Stomach (tissue), 9 donors: ENCODE data around the gene DCAF6. TPM values are rescaled to one million over a fixed set of nuclear protein-coding genes. Genes with fewer than 3 reads are reported as not detected.

Experiments
- DNase-seq, 2 donors: peaks; one replicate each; pipeline versions ENCODE4 v3.0.0 to v3.0.0-alpha.2; 2013 to 2019
- H3K27ac ChIP-seq, 5 donors: fragments of 200-600 bp in 4 of 5; sonication (generic) in 4 of 5; one replicate each; pipeline ENCODE4 v1.5.1; 2013 to 2019; ENCODE audit warnings: mild to moderate bottlenecking in 1 of 5, moderate library complexity in 1 of 5
- H3K27me3 ChIP-seq, 3 donors: fragments of 200-600 bp; sonication (generic); one replicate each; pipeline ENCODE4 v1.5.1; 2017 to 2019; ENCODE audit warnings: mixed run types in 1 of 3
- H3K36me3 ChIP-seq, 4 donors: fragments of 200-600 bp; sonication (generic); 1 replicate in 3 of 4; 2 replicates in 1 of 4; pipeline ENCODE4 v1.5.1; 2016 to 2019
- H3K4me1 ChIP-seq, 4 donors: fragments of 200-600 bp; sonication (generic); one replicate each; pipeline ENCODE4 v1.5.1; 2016 to 2019
- H3K4me3 ChIP-seq, 4 donors: fragments of 200-600 bp; sonication (generic) in 3 of 4; one replicate each; pipeline ENCODE4 v1.5.1; 2016 to 2019; ENCODE audit warnings: mild to moderate bottlenecking in 1 of 4
- H3K9me3 ChIP-seq, 4 donors: fragments of 200-600 bp; sonication (generic); one replicate each; pipeline ENCODE4 v1.5.1; 2016 to 2019
- EP300 ChIP-seq: sonication (generic); formaldehyde crosslinking; IDR thresholded peaks from one replicate; pipeline ENCODE4 v1.6.1; 2017; ENCODE audit warnings: antibody characterized with exemption
- POLR2A ChIP-seq, 4 donors: fragments of 450-650 bp; IDR thresholded peaks; one replicate each; pipeline ENCODE4 v1.6.1; 2016; ENCODE audit warnings: antibody characterized with exemption in 4 of 4, control low read depth in 2 of 4, mild to moderate bottlenecking in 1 of 4, moderate library complexity in 1 of 4
- POLR2AphosphoS5 ChIP-seq, 3 donors: sonication (generic); formaldehyde crosslinking; IDR thresholded peaks; one replicate each; pipeline ENCODE4 v1.6.1; 2016; ENCODE audit warnings: antibody characterized with exemption in 3 of 3
- WGBS, 5 donors: extraction: QIAGEN DNeasy Blood & Tissue Kit in 3 of 5; methylation state at CpG; one replicate each; pipeline versions ENCODE4 v1.1.5 to v1.1.7; 2013 to 2018; 5-methylcytosine and 5-hydroxymethylcytosine counted together
- intact Hi-C: fragments of 100-400 bp; cut with DNase I; formaldehyde crosslinking; loops from one replicate; pipeline ENCODE4 v1.15.1; 2023; ENCODE audit warnings: low total_unique reads
- polyA plus RNA-seq, 3 donors: library from polyadenylated mRNA; stranded (reverse); fragments of 200-250 nt; gene quantifications; one replicate each; pipeline ENCODE4 v1.2.3, GENCODE V29; 2013
- total RNA-seq, 5 donors: library from RNA; depleted of rRNA; stranded (reverse); fragments of >200 nt; gene quantifications; one replicate each; pipeline versions ENCODE4 v1.1.0 to v1.2.3, GENCODE V29; 2014 to 2016
- TF ChIP-seq, protein P1 (sequence below), 7 experiments: fragments of 450-650 bp in 4 of 7; fragments of 200-600 bp in 3 of 7; sonication (generic) in 3 of 7; IDR thresholded peaks; one replicate each; pipeline ENCODE4 v1.5.1; 2016 to 2019; ENCODE audit warnings: antibody characterized with exemption in 7 of 7, control low read depth in 2 of 7, mild to moderate bottlenecking in 1 of 7
- donor health status: healthy with polysubstance abuse.
- donor health status: Bipolar disorder and iron deficiency.
- donor health status: healthy.

The DCAF6 gene
- total and polyA plus RNA-seq, 8 donors, result 39.3 to 124 (median 71.9) TPM

GRCh38 chr1:168045311-168045710 lies 108.8 kb downstream of the DCAF6 start:
- WGBS, 5 donors, result 78 to 94% (median 81%) methylated on average over 1 of the region's 1 CpG
- Histone ChIP-seq H3K27ac (no peak overlapping the region), H3K9me3 (no peaks in the 10 kb centered on the region), H3K4me1 (peaks cover 0 to 10% (median 2%) of the 10 kb centered on the region in 4 donors), H3K4me3 (no peak overlapping the region), H3K36me3 (peaks cover 8 to 42% (median 39%) of the 10 kb centered on the region in 4 donors), H3K27me3 (no peaks in the 10 kb centered on the region)
- DNase-seq, result no peak
- intact Hi-C loops, result no loop called here
- TF ChIP-seq EP300, result no peak
- no peak for TF ChIP-seq POLR2A (IDR thresholded peaks at IDR 0.05)
- TF ChIP-seq, protein P1, sequence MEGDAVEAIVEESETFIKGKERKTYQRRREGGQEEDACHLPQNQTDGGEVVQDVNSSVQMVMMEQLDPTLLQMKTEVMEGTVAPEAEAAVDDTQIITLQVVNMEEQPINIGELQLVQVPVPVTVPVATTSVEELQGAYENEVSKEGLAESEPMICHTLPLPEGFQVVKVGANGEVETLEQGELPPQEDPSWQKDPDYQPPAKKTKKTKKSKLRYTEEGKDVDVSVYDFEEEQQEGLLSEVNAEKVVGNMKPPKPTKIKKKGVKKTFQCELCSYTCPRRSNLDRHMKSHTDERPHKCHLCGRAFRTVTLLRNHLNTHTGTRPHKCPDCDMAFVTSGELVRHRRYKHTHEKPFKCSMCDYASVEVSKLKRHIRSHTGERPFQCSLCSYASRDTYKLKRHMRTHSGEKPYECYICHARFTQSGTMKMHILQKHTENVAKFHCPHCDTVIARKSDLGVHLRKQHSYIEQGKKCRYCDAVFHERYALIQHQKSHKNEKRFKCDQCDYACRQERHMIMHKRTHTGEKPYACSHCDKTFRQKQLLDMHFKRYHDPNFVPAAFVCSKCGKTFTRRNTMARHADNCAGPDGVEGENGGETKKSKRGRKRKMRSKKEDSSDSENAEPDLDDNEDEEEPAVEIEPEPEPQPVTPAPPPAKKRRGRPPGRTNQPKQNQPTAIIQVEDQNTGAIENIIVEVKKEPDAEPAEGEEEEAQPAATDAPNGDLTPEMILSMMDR (IDR thresholded peaks at IDR 0.05), result no peak
- no peak for TF ChIP-seq POLR2AphosphoS5 (IDR thresholded peaks at IDR 0.05)

DNA sequence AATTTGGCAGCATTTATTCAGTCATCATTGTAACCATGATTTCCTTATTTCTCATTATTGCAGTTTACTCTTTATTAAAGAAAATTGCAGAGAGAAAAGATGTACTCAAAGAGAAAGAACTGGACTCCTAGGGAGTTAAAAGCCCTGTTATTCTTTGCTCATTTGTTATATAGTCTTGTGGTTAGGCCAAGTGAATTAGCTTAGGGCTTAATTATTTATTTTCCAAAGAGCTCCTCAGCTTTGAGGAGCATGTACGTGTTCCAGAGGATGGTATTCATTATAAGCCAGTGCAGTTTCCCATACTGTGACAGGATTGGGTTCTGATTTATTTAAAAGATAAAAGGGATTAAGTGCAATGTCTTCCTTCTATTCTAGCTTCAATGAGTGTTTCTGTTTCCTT lies 113.8 kb downstream of the DCAF6 start:
- WGBS, 5 donors, result 74 to 84% (median 82%) methylated on average over 1 of the region's 1 CpG
- intact Hi-C loops, result no loop called here
- no peak overlapping the region for H3K4me3 ChIP-seq
- peaks cover 0 to 38% (median 33%) of the 10 kb centered on the region in 4 donors for H3K36me3 ChIP-seq
- TF ChIP-seq EP300 (no peak), POLR2A (IDR thresholded peaks at IDR 0.05) (no peak), POLR2AphosphoS5 (IDR thresholded peaks at IDR 0.05) (no peak)
- TF ChIP-seq, protein P1 (IDR thresholded peaks at IDR 0.05), result no peak
- H3K27me3 ChIP-seq, result no peaks in the 10 kb centered on the region
- DNase-seq, result no peak
- no peaks in the 10 kb centered on the region for H3K9me3 ChIP-seq
- H3K27ac ChIP-seq, result no peak overlapping the region
- peaks cover 0 to 23% (median 6%) of the 10 kb centered on the region in 4 donors for H3K4me1 ChIP-seq

- TF ChIP-seq POLR2A (IDR thresholded peaks at IDR 0.05) (no peak), POLR2AphosphoS5 (IDR thresholded peaks at IDR 0.05) (no peak), EP300 (no peak)
- TF ChIP-seq, protein P1 (IDR thresholded peaks at IDR 0.05), result no peak
- WGBS, 5 donors, result 74 to 90% (median 84%) methylated on average over 1 of the region's 1 CpG
- peaks cover 0 to 23% (median 6%) of the 10 kb centered on the region in 4 donors for H3K4me1 ChIP-seq
- no peak overlapping the region for H3K27ac ChIP-seq
- intact Hi-C loops, result no loop called here
- H3K4me3 ChIP-seq, result no peak overlapping the region
- DNase-seq, result no peak
- peaks cover 0 to 37% (median 30%) of the 10 kb centered on the region in 4 donors for H3K36me3 ChIP-seq
- no peaks in the 10 kb centered on the region for H3K27me3 ChIP-seq
- no peaks in the 10 kb centered on the region for H3K9me3 ChIP-seq
Measured at GRCh38 chr1:168050880-168051279, 114.4 kb downstream of the DCAF6 start.

DNA sequence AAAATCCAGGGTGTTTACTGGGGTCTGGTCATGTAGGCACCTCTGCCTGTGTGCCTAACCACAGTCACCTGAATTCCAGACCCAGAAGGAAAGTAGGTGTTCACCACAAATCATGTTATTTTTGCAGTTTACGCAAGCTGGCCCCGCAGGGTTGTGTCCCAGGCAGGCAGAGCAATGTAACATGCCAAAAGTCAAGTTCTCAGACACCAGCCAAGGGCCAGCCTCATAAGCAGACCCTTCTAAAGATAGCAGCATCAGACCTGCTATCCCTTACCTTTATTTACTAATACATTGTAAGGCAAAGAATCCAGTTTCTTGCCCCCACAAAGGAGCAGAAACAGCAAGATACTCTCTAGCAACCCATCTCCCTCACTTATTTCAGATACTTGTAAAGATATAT lies 117.2 kb downstream of the DCAF6 start:
- TF ChIP-seq EP300 (no peak), POLR2A (IDR thresholded peaks at IDR 0.05) (no peak), POLR2AphosphoS5 (IDR thresholded peaks at IDR 0.05) (no peak)
- TF ChIP-seq, protein P1 (IDR thresholded peaks at IDR 0.05), result no peak
- no peaks in the 10 kb centered on the region for H3K9me3 ChIP-seq
- DNase-seq, result no peak
- H3K4me1 ChIP-seq, result peaks cover 0 to 16% (median 4%) of the 10 kb centered on the region in 4 donors
- H3K27me3 ChIP-seq, result no peaks in the 10 kb centered on the region
- intact Hi-C loops, result no loop called here
- no peak overlapping the region for H3K4me3 ChIP-seq
- H3K27ac ChIP-seq, result no peak overlapping the region
- WGBS, 5 donors, result 88 to 100% (median 91%) methylated on average over 2 of the region's 2 CpGs
- peaks cover 0 to 51% (median 36%) of the 10 kb centered on the region in 4 donors for H3K36me3 ChIP-seq
